SKM-1 (cell line): Measurements from ENCODE around the gene GPBAR1.
A peak's percentile ranks its signal among the peaks of the same experiment; 100 is the strongest.

Source experiments
- DNase-seq: peaks from one replicate; lab custom pipeline; 2025; ENCODE audit not compliant: unreplicated experiment; lab: John Stamatoyannopoulos, UW

The GPBAR1 gene

DNA sequence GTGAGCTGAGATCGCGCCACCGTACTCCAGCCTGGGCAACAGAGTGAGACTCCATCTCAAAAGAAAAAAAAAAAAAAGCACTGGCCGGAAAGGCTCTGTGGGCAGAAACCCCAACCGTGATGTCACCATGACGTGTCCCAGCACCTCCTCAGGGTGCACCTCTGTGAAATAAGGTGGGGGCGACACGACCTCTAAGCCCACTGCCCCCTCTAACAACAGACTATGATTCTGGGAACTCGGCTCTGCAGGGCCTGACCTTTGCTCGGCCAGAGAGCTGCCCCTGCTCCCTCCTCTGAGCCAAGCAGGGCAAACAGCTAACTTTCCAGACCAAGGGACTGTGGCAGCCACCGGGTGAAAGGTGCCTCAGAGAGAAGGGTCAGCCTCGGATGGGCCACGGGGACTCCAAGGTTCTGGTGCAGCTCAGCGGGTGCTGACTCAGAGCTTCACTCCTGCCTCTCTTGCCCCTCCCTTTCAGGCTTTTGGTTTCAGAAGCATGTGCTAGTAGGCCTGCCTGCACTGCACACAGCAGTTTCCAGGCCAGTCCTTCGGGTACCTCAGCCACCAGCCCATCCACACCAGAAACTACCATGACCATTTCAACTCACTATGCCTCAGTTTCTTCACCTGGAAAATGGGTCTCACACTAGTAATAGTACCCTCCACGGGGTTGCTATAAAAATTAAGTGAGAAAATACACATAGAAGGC lies 23.4 kb downstream of the GPBAR1 start:
- DNase-seq: no peak

- no peak for DNase-seq
Observed at GRCh38 chr2:218285604-218286003, 24.8 kb downstream of the GPBAR1 start.

- DNase-seq: peak; percentile 84
Observed at GRCh38 chr2:218286570-218287459, 26.0 kb downstream of the GPBAR1 start.

DNA sequence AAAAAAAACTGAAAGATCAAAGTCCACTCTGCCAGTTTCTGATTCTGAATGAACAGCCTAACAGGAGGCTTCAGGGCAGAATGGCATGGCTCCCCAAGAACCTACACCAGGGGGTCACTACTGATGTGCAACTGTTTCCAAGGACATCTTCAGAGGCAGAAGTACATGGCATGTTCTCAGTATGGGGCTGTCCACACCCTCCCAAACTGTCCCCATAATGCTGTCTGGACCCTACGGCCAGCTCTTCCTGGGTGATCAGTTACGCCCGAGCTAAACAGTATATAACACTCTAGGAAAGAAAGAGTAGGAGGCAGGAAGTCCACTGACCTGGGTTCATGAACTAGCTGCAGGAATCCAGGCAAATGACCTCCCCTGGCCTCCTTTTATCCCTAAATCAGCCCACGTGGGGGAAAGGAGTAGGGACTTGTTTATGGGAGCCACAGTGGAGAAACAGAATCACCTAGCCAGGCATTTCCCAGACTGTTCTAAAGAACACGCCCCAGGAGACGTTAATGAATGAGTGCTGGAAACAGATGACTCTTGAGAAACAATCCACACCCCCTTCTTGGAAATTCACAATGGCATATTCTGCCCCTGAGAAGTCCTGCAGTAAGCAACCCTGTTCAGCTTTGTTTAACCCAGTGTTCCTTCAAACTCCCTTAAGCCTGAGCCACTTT lies 29.0 kb downstream of the GPBAR1 start:
- DNase-seq: no peak

- peak; percentile 47 for DNase-seq
Observed at GRCh38 chr2:218290316-218291261, 29.8 kb downstream of the GPBAR1 start.

DNA sequence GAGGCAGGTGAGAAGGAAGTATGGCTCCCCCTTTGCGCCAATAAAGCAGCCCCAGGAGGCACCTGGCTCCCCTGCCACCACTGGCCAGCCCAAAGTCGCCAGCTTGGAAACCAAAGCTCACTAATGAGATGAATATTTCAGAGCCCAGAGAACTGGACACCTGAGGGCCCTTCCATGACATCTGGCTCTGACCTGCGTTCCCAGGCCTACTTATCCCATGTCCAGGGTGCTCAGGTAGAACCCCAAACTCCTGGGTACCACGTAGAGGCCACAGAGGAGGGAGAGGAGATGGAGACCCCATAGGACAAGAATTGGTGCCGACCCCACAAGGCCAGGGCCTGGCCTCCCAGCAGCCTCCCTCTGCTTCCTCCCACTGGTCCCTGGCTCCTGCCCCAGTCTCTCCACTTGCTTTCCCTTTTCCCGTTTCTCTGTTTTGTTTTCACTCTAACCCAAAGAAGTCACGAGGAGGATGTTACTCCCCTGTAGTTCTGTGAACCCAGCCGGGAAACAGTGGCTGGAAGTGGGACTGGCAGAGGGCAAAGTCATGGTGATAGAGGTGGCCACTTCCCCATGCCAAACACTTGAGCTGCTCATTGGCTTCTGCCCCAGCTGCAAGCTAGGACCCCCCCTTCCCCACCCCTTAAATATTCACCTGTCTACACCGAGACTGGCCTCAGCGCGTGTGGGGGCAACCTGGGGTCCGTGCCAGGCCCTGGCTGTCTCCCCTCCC lies 30.7 kb downstream of the GPBAR1 start:
- DNase-seq: no peak

- DNase-seq: peak; percentile 63
Observed at GRCh38 chr2:218292048-218293014, 31.5 kb downstream of the GPBAR1 start, which contains the start of gene TMBIM1. Gene TMBIM1 (minus strand): TSS chr2:218292503. CDS start chr2:218282141, 10,362 bp downstream.

DNA sequence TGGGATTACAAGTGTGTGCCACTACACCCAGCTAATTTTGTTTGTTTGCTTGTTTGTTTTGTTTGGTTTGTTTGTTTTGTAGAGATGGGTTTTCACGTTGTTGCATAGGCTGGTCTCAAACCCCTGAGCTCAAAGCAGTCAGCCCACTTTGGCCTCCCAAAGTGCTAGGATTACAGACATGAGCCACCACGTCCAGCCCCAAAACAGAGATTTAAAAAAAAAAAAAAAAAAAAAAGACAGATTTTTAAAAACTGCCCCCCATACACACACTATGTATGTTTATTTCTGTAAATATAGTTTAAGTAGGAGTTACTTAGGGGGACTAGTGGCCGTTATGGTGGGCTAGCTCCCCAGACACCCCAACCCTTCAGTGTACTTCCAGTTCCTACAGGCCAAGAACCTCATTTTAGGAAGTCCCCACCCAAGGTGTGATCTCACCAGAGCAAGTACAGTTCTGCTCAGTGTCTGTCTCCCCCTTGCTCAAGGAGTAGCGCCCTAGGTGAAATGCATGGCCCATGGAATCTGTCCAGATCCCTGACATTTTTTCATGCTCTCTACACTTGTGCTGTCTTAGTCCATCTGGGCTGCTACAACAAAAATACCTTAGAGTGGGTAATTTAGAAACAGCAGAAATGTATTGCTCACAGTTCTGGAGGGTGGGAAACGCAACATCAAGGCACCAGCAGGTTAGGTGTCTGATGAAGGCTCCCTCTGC lies 33.1 kb downstream of the GPBAR1 start:
- DNase-seq: no peak

DNA sequence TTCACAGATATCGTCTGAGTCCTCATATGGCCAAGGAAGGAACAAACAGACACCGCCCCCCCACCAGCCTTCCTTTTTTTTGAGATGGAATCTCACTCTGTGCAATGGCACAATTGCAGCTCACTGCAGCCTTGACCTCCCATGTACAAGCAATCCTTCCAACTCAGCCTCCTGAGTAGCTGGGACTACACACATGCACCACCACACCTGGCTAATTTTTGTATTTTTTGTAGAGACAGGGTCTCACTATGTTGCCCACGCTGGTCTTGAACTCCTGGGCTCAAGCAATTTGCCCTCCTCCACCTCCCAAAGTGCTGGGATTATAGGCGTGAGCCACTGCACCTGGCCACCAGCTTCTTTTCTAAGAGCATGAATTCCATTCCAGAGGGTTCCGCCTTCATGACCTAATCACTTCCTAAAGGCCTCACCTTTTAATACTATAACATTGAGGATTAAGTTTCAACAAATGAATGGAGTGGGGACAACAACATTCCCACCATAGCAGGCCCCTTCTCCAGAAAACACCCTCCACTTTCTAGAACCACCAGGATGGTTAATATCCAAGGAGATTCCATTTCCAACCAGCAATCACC lies 33.7 kb downstream of the GPBAR1 start:
- DNase-seq: no peak

- no peak for DNase-seq
Observed at GRCh38 chr2:218295029-218295428, 34.2 kb downstream of the GPBAR1 start.

GRCh38 chr2:218296200-218296599 lies 35.4 kb downstream of the GPBAR1 start:
- no peak for DNase-seq

DNA sequence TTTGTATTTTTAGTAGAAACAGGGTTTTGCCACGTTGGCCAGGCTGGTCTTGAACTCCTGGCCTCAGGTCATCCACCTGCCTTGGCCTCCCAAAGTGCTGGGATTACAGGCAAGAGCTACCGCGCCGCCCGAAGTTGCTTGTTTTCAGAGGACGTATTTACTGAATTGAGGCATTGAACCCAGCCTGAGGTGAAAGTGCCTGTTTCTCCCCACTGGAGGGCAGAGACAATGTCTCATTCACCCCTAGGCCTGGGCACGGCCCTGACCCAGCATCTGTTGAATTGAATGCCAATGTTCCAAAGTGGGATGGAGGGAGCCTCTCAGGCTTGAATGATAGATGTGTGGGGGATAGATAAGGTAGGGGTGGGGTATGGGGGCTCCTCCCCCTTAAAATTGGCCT lies 36.0 kb downstream of the GPBAR1 start:
- DNase-seq: no peak

DNA sequence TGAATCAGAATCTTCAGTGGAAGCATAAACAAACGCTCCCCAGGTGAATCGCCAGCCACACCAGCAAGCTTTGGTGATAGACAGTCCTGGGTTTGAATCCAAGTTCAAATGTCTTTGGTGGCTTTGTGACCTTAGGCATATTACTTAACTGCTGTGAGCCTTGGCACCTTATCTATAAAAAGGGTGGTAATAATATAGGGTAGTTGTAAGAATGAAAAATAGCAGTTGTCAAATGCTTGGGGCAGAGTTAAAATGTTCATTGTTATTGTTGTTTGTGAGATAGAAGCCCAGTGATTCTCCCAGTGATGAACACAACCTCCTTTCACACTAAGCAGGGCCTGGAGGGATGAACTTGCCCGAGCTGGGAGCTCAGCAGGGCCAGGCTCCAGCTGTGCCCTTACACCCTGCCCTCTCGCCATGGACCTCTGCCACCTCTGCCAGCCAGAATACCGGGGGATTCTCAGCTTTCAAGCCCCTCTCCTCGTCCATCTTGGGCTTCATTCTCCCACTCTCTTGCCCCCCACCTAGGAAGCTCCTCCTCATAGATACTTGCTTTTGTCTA lies 37.6 kb downstream of the GPBAR1 start:
- no peak for DNase-seq

DNA sequence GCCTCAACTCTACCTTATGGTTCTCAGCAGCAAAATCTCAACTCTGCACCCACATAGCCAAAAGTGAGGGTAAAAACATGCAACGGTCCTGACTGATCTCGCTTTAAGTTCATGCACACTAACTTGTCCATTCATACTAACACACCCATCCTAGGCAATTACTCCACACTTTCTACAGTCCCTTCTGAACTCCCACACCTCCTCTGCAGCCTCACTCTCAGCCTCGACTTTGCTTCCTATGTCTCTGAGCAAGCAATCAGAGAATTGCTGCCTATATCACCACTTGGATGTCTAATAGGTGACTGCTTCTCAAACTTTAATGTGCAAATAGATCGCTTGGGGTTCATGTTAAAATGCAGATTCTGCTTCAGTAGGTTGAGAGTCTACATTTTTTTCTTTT lies 39.3 kb downstream of the GPBAR1 start:
- no peak for DNase-seq

GRCh38 chr2:218301176-218301819 lies 40.5 kb downstream of the GPBAR1 start:
- peak; percentile 72 for DNase-seq

DNA sequence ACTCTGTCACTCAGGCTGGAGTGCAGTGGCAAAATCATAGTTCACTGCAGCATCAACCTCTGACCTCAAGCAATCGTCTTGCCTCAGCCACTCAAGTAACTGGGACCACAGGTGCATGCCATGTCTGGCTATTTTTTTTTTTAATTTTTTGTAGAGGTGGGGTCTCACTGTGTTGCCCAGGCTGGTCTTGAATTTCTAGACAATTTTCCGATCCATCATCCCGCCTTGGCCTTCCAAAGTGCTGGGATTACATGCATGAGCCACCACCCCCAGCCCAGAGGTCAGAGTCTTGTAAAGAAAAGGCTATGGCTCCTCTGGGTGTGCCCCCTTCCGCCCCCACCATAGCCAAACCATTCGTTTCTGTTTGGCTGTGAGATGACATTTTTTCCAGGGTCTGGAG lies 44.6 kb downstream of the GPBAR1 start:
- no peak for DNase-seq
